Ovary (tissue), 9 donors: ENCODE data around the gene AGT. TPM values are rescaled to one million over a fixed set of nuclear protein-coding genes. Genes with fewer than 3 reads are reported as not detected.
"Not testable (repeated sequence)": the region's sequence is repeated elsewhere in the genome, so short reads cannot be mapped to it uniquely, and the experiment has no call there.

Experiments
- DNase-seq, 5 donors: peaks; one replicate each; pipeline ENCODE4 v3.0.0-alpha.2; 2019 to 2020
- H3K27ac ChIP-seq, 2 donors: fragments of 200-600 bp; one replicate each; pipeline versions ENCODE4 v1.5.1 to v1.8.0; 2019 to 2022
- H3K27me3 ChIP-seq: fragments of 200-600 bp; one replicate; pipeline ENCODE4 v1.8.0; 2022
- H3K36me3 ChIP-seq: fragments of 200-600 bp; sonication (generic); one replicate; pipeline ENCODE4 v1.5.1; 2019
- H3K4me1 ChIP-seq: one replicate; pipeline ENCODE4 v1.8.1; 2013; ENCODE audit warnings: mild to moderate bottlenecking, moderate library complexity; ENCODE audit not compliant: insufficient read depth
- H3K4me3 ChIP-seq: fragments of 200-600 bp; sonication (generic); one replicate; pipeline ENCODE4 v1.5.1; 2017
- H3K9me3 ChIP-seq, 2 donors: fragments of 200-600 bp in 1 of 2; sonication (generic) in 1 of 2; one replicate each; pipeline versions ENCODE4 v1.5.1 to v1.8.1; 2013 to 2019; ENCODE audit warnings: mild to moderate bottlenecking in 1 of 2, moderate library complexity in 1 of 2
- CTCF ChIP-seq, 3 donors: fragments of 450-650 bp in 2 of 3; fragments of 200-600 bp in 1 of 3; IDR thresholded peaks; one replicate each; pipeline versions ENCODE4 v1.5.1 to v1.8.0; 2016 to 2022; ENCODE audit warnings: antibody characterized with exemption in 3 of 3, mild to moderate bottlenecking in 1 of 3
- EP300 ChIP-seq: sonication (generic); formaldehyde crosslinking; IDR thresholded peaks from one replicate; pipeline ENCODE4 v1.6.1; 2017; ENCODE audit warnings: antibody characterized with exemption
- POLR2A ChIP-seq: fragments of 450-650 bp; IDR thresholded peaks from one replicate; pipeline ENCODE4 v1.6.1; 2017; ENCODE audit warnings: antibody characterized with exemption, mild to moderate bottlenecking, moderate library complexity
- WGBS, 3 donors: extraction: QIAGEN DNeasy Blood & Tissue Kit in 1 of 3; methylation state at CpG; one replicate each; pipeline versions ENCODE4 v1.1.5 to v1.1.7; 2013 to 2017; 5-methylcytosine and 5-hydroxymethylcytosine counted together
- intact Hi-C, 4 donors: fragments of 100-400 bp; cut with DNase I; formaldehyde crosslinking; loops; one replicate each; pipeline versions ENCODE4 v1.11.0 to v1.15.1; 2022 to 2023
- polyA plus RNA-seq, 2 donors: library from polyadenylated mRNA; stranded (reverse); fragments of 200-250 nt in 1 of 2; fragments of 350-450 nt in 1 of 2; fragmentation: Illumina TruSeq in 1 of 2; extraction: RNeasy Lipid Tissue Mini Kit (QIAGEN cat#74804) in 1 of 2; gene quantifications; one replicate each; pipeline ENCODE4 v1.2.3, GENCODE V29; 2013 to 2014
- total RNA-seq, 7 donors: library from RNA; depleted of rRNA in 2 of 7; stranded (reverse); fragments of >200 nt in 2 of 7; fragmentation: NEBNext Ultra II Directional in 3 of 7; extraction: Animal tissue kit (Norgen Biotek cat#: 25700) in 3 of 7; gene quantifications; one replicate each; pipeline versions ENCODE4 v1.1.0 to v1.2.4, GENCODE V29; 2016 to 2023
- donor health status: DM: no; HTN: no; CAD: no; lungs with moderate emphysema.
- donor health status: DM: no; HTN: no; CAD: no.
- donor health status: Bipolar disorder and iron deficiency.
- donor health status: DM: yes; HTN: yes; CAD: no.
- donor health status: DM: no; HTN: no; CAD: no.
- donor health status: DM: yes; HTN: yes; CAD: no.

The AGT gene
- total and polyA plus RNA-seq, 9 donors: 0.60 to 10.0 (median 3.3) TPM

- H3K9me3 ChIP-seq: no peaks in the 10 kb centered on the region
- no peaks in the 10 kb centered on the region for H3K36me3 ChIP-seq
- H3K4me3 ChIP-seq: no peak overlapping the region
- WGBS, 3 donors: 32 to 43% (median 35%) methylated on average over 6 of the region's 6 CpGs
- H3K27me3 ChIP-seq: no peaks in the 10 kb centered on the region
- no peak for TF ChIP-seq POLR2A
- no peak for TF ChIP-seq CTCF (IDR thresholded peaks at IDR 0.05)
- TF ChIP-seq EP300: no peak
- H3K4me1 ChIP-seq: peaks cover 4% of the 10 kb centered on the region
- DNase-seq: peak in 2 of 5 donors; percentile 43 to 49
- intact Hi-C loops: no loop called here
- H3K27ac ChIP-seq: no peak overlapping the region
Observed at GRCh38 chr1:230728710-230729392, 14.9 kb upstream of the AGT start.

- H3K9me3 ChIP-seq: no peaks in the 10 kb centered on the region
- WGBS, 3 donors: 34 to 48% (median 38%) methylated on average over 6 of the region's 6 CpGs
- intact Hi-C loops: no loop called here
- no peaks in the 10 kb centered on the region for H3K4me1 ChIP-seq
- H3K27me3 ChIP-seq: no peaks in the 10 kb centered on the region
- no peaks in the 10 kb centered on the region for H3K36me3 ChIP-seq
- H3K27ac ChIP-seq: no peak overlapping the region
- DNase-seq: no peak
- no peak overlapping the region for H3K4me3 ChIP-seq
- no peak for TF ChIP-seq EP300
- no peak for TF ChIP-seq POLR2A
- no peak for TF ChIP-seq CTCF (IDR thresholded peaks at IDR 0.05)
Observed at GRCh38 chr1:230725256-230726012, 11.5 kb upstream of the AGT start.

GRCh38 chr1:230721849-230722522 is 8.1 kb upstream of the AGT start:
- H3K4me3 ChIP-seq, intact Hi-C loops, H3K9me3 ChIP-seq, H3K36me3 ChIP-seq, DNase-seq, H3K27ac ChIP-seq, H3K4me1 ChIP-seq, H3K27me3 ChIP-seq: not testable (repeated sequence)
- WGBS, 3 donors: 86 to 98% (median 92%) methylated on average over 3 of the region's 3 CpGs

GRCh38 chr1:230717251-230717650 is 3.3 kb upstream of the AGT start:
- intact Hi-C loops: no loop called here
- TF ChIP-seq POLR2A (no peak), EP300 (no peak), CTCF (IDR thresholded peaks at IDR 0.05) (no peak)
- WGBS, 3 donors: 50 to 74% (median 64%) methylated on average over 1 of the region's 1 CpG

GRCh38 chr1:230716453-230716852 is 2.5 kb upstream of the AGT start:
- H3K27me3 ChIP-seq, H3K36me3 ChIP-seq, H3K4me3 ChIP-seq, DNase-seq, H3K9me3 ChIP-seq, H3K27ac ChIP-seq, intact Hi-C loops, H3K4me1 ChIP-seq: not testable (repeated sequence)
- 50 to 86% (median 56%) methylated on average over 3 of the region's 3 CpGs for WGBS, 3 donors

More at GRCh38 chr1:230717251-230717650, 3.3 kb upstream of the AGT start:
- H3K4me3 ChIP-seq: no peak overlapping the region
- H3K9me3 ChIP-seq: no peaks in the 10 kb centered on the region
- H3K27me3 ChIP-seq: no peaks in the 10 kb centered on the region
- H3K4me1 ChIP-seq: peaks cover 9% of the 10 kb centered on the region
- H3K36me3 ChIP-seq: no peaks in the 10 kb centered on the region
- no peak for DNase-seq
- H3K27ac ChIP-seq: no peak overlapping the region
